ENCODE measurements around the gene PSMD9.
"Not testable (repeated sequence)": the region's sequence is repeated elsewhere in the genome, so short reads cannot be mapped to it uniquely, and the experiment has no call there.

The PSMD9 gene

DNA sequence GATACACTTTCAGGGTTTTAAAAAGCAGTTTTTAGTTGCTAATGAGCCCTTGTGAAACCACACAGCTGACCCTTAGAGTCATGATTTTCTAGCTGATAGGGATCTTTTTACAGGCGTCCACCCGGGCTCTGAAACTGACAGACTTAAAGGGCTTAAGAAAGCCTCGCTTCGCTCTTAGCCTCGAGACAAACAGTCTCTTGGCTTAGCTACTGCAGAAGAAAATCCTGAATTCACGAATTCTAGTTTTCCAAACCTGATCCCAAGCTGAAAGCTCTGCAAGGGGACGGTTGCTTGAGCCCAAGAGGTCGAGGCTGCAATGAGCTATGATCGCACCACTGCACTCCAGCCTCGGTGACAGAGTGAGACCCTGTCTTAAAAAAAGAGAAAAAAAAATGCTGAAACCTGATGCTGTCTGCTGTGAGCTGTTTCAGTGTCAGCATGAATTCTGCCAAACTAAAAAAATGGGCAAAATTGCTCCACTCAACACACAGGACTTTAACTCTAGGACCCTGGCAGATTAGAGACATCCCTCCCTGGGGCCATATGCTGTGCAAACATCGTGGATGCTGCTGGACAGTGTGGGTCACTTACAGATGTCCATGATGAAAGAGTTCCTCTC is 26.8 kb upstream of the PSMD9 start:
- Histone ChIP-seq H3K4me1 (ENCODE audit: insufficient read depth, low read length, poor library complexity, severe bottlenecking) (peaks cover 6% of the 10 kb centered on the region), H3F3A (ENCODE audit: low read depth) (no peaks in the 10 kb centered on the region), H3K9me3 (ENCODE audit: insufficient read depth, low read depth, low read length) (no peaks in the 10 kb centered on the region), H3K4me3 (ENCODE audit: low read length, poor library complexity, severe bottlenecking) (no peak overlapping the region), H3K4me2 (ENCODE audit: low read depth, low read length, poor library complexity, severe bottlenecking) (no peak overlapping the region), H3K27me3 (ENCODE audit: insufficient read depth, low read length, poor library complexity, severe bottlenecking) (no peaks in the 10 kb centered on the region), H2AFZ (ENCODE audit: low read length) (peak overlapping the region; percentile 84; the same call in 1 of the 2 replicates), H4K20me1 (ENCODE audit: insufficient read depth, low read length, poor library complexity, severe bottlenecking) (no peaks in the 10 kb centered on the region), H3K9ac (ENCODE audit: low read depth, low read length, poor library complexity, severe bottlenecking) (no peak overlapping the region), H3K9me2 (replicated peaks; ENCODE audit: low read depth, low read length) (no peaks in the 10 kb centered on the region), H3K36me3 (ENCODE audit: insufficient read depth, low read length) (no peaks in the 10 kb centered on the region), H3K79me2 (ENCODE audit: insufficient read depth, low read length) (no peaks in the 10 kb centered on the region)
- TF ChIP-seq, protein P1, sequence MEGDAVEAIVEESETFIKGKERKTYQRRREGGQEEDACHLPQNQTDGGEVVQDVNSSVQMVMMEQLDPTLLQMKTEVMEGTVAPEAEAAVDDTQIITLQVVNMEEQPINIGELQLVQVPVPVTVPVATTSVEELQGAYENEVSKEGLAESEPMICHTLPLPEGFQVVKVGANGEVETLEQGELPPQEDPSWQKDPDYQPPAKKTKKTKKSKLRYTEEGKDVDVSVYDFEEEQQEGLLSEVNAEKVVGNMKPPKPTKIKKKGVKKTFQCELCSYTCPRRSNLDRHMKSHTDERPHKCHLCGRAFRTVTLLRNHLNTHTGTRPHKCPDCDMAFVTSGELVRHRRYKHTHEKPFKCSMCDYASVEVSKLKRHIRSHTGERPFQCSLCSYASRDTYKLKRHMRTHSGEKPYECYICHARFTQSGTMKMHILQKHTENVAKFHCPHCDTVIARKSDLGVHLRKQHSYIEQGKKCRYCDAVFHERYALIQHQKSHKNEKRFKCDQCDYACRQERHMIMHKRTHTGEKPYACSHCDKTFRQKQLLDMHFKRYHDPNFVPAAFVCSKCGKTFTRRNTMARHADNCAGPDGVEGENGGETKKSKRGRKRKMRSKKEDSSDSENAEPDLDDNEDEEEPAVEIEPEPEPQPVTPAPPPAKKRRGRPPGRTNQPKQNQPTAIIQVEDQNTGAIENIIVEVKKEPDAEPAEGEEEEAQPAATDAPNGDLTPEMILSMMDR (conservative IDR thresholded peaks at IDR 0.05; ENCODE audit: low read length), result no peak
- no peak for TF ChIP-seq EZH2phosphoT487 (IDR thresholded peaks at IDR 0.05; ENCODE audit: borderline replicate concordance)

DNA sequence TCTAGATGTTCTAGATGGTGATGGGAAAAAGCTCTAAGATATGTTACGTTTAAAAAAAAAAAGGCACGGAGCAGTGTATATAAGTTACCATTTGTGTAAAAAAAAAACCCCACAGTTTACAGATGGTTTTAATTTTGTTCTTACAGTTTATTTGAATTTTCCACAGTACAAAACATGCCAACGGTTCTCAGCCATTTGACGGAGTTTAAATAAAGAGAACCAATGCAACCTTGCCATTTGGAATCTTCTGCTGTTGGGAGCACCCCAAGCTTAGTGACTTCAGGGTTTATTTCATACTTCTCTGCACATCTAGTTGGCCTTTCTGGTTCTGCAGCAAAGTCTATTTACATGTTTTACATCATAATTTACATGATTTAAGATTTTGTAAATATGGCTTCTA is 22.3 kb upstream of the PSMD9 start:
- H3K9ac ChIP-seq (ENCODE audit: low read depth, low read length, poor library complexity, severe bottlenecking), result no peak overlapping the region
- H3K36me3 ChIP-seq (ENCODE audit: insufficient read depth, low read length), result no peaks in the 10 kb centered on the region
- no peaks in the 10 kb centered on the region for H3K9me3 ChIP-seq (ENCODE audit: insufficient read depth, low read depth, low read length)
- no peak overlapping the region for H3K4me2 ChIP-seq (ENCODE audit: low read depth, low read length, poor library complexity, severe bottlenecking)
- H3K4me1 ChIP-seq (ENCODE audit: insufficient read depth, low read length, poor library complexity, severe bottlenecking), result peaks cover 7% of the 10 kb centered on the region
- H3K9me2 ChIP-seq (replicated peaks; ENCODE audit: low read depth, low read length), result no peaks in the 10 kb centered on the region
- no peaks in the 10 kb centered on the region for H3F3A ChIP-seq (ENCODE audit: low read depth)
- no peaks in the 10 kb centered on the region for H3K27me3 ChIP-seq (ENCODE audit: insufficient read depth, low read length, poor library complexity, severe bottlenecking)
- no peaks in the 10 kb centered on the region for H4K20me1 ChIP-seq (ENCODE audit: insufficient read depth, low read length, poor library complexity, severe bottlenecking)
- H3K79me2 ChIP-seq (ENCODE audit: insufficient read depth, low read length), result no peaks in the 10 kb centered on the region
- H2AFZ ChIP-seq (ENCODE audit: low read length), result no peak overlapping the region
- no peak for TF ChIP-seq EZH2phosphoT487 (IDR thresholded peaks at IDR 0.05; ENCODE audit: borderline replicate concordance)
- TF ChIP-seq, protein P1 (conservative IDR thresholded peaks at IDR 0.05; ENCODE audit: low read length), result no peak
- H3K4me3 ChIP-seq (ENCODE audit: low read length, poor library complexity, severe bottlenecking), result no peak overlapping the region

DNA sequence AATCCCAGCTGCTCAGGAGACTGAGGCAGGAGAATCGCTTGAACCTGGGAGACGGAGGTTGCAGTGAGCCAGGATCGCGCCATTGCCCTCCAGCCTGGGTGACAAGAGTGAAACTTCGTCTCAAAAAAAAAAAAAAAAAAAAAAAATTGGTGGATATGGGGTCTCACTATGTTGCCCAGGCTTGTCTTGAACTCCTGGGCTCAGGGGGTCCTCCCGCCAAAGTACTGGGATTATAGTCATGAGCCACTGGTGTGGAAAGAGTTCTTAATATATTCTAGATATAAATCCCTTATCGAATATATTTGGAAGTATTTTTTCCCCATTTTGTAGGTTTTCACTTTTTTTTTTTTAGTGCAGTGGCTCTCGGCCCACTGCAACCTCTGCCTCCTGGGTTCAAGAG is 19.4 kb upstream of the PSMD9 start:
- H3K79me2 ChIP-seq (ENCODE audit: insufficient read depth, low read length); H3K9ac ChIP-seq (ENCODE audit: low read depth, low read length, poor library complexity, severe bottlenecking); H3F3A ChIP-seq (ENCODE audit: low read depth); H3K36me3 ChIP-seq (ENCODE audit: insufficient read depth, low read length); H3K9me3 ChIP-seq (ENCODE audit: insufficient read depth, low read depth, low read length); H3K4me2 ChIP-seq (ENCODE audit: low read depth, low read length, poor library complexity, severe bottlenecking); H4K20me1 ChIP-seq (ENCODE audit: insufficient read depth, low read length, poor library complexity, severe bottlenecking); H3K4me1 ChIP-seq (ENCODE audit: insufficient read depth, low read length, poor library complexity, severe bottlenecking); H3K9me2 ChIP-seq (replicated peaks; ENCODE audit: low read depth, low read length); H2AFZ ChIP-seq (ENCODE audit: low read length); H3K4me3 ChIP-seq (ENCODE audit: low read length, poor library complexity, severe bottlenecking); H3K27me3 ChIP-seq (ENCODE audit: insufficient read depth, low read length, poor library complexity, severe bottlenecking): not testable (repeated sequence)

DNA sequence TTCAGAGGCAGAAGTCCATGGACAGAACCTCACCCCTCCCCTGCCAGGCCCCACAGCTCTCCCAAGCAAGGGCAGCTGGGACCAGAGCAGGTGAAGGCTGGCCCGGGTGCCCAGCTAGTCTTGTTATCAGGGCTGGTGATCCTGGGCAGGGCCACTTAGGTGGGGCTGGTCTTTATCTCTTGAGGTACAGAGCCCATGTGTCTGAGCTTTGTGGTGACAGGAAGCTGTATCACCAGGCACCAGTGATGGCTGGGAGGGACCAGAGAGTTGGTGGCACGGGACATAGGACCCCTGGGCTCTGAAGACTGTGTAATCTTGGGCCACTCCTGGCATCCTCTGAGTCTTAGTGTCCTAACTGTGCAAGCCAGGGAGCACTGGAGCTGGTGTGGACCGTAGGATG is 17.1 kb upstream of the PSMD9 start:
- peaks cover 4% of the 10 kb centered on the region for H3K4me1 ChIP-seq (ENCODE audit: insufficient read depth, low read length, poor library complexity, severe bottlenecking)
- no peak overlapping the region for H3K9ac ChIP-seq (ENCODE audit: low read depth, low read length, poor library complexity, severe bottlenecking)
- no peak for TF ChIP-seq EZH2phosphoT487 (IDR thresholded peaks at IDR 0.05; ENCODE audit: borderline replicate concordance)
- TF ChIP-seq, protein P1 (conservative IDR thresholded peaks at IDR 0.05; ENCODE audit: low read length), result no peak
- H3K4me3 ChIP-seq (ENCODE audit: low read length, poor library complexity, severe bottlenecking), result no peak overlapping the region
- no peaks in the 10 kb centered on the region for H3K79me2 ChIP-seq (ENCODE audit: insufficient read depth, low read length)
- no peak overlapping the region for H3K4me2 ChIP-seq (ENCODE audit: low read depth, low read length, poor library complexity, severe bottlenecking)
- H3F3A ChIP-seq (ENCODE audit: low read depth), result no peaks in the 10 kb centered on the region
- H3K9me3 ChIP-seq (ENCODE audit: insufficient read depth, low read depth, low read length), result no peaks in the 10 kb centered on the region
- H4K20me1 ChIP-seq (ENCODE audit: insufficient read depth, low read length, poor library complexity, severe bottlenecking), result no peaks in the 10 kb centered on the region
- no peaks in the 10 kb centered on the region for H3K36me3 ChIP-seq (ENCODE audit: insufficient read depth, low read length)
- H2AFZ ChIP-seq (ENCODE audit: low read length), result peak overlapping the region; percentile 58
- H3K9me2 ChIP-seq (replicated peaks; ENCODE audit: low read depth, low read length), result no peaks in the 10 kb centered on the region
- H3K27me3 ChIP-seq (ENCODE audit: insufficient read depth, low read length, poor library complexity, severe bottlenecking), result no peaks in the 10 kb centered on the region

Data from Loucy (cell line).